GM12878 (cell line): ENCODE results near the gene BBS10. TPM values are rescaled to one million over a fixed set of nuclear protein-coding genes. Genes with fewer than 3 reads are reported as not detected.

ENCODE experiments used
- ATAC-seq: fragments of 200-7000 bp; cut with Tn5 transposase; 3 replicates; pipeline ENCODE4 v1.9.1; 2020; ENCODE audit warnings: mild to moderate bottlenecking, moderate library complexity
- BruUV-seq: library from RNA; stranded (reverse); fragments of 400-500 nt; replicated peaks from 2 replicates; lab custom pipeline; 2021; lab: Mats Ljungman, UMichigan
- CTCF ChIA-PET: fragments of 300-600 bp; sonication (Branson Sonifier 250); formaldehyde crosslinking; extraction: SDS; loops from one replicate; lab custom pipeline; 2021; ENCODE audit warnings: inconsistent platforms; lab: Yijun Ruan, JAX
- POLR2A ChIA-PET: fragments of 350-600 bp; formaldehyde crosslinking; extraction: SDS; loops from one replicate; lab custom pipeline; 2021; ENCODE audit warnings: inconsistent platforms; lab: Charles Lee
- RAD21 ChIA-PET: fragments of 300-600 bp; sonication (Branson Sonifier 250); formaldehyde crosslinking; loops from one replicate; lab custom pipeline; 2023; ENCODE audit warnings: antibody characterized with exemption; ENCODE audit not compliant: unreplicated experiment; lab: Charles Lee
- SMC1A ChIA-PET: fragments of 300-600 bp; sonication (Branson Sonifier 250); formaldehyde crosslinking; loops from one replicate; lab custom pipeline; 2023; ENCODE audit not compliant: unreplicated experiment, uncharacterized antibody; lab: Charles Lee
- DNase-seq: peaks from one replicate; pipeline ENCODE4 v3.0.0-alpha.2; 2011; ENCODE audit warnings: low read depth, low spot score
- FAIRE-seq: peaks from 3 replicates; lab custom pipeline; 2011; peaks lifted over from hg19 to GRCh38; lab: Jason Lieb, UNC
- H2AFZ ChIP-seq: 2 replicates; pipeline ENCODE4 v1.6.0; 2011; ENCODE audit warnings: low read depth, low read length, control low read depth; ENCODE audit not compliant: control insufficient read depth
- H3K27ac ChIP-seq: 2 replicates; pipeline ENCODE4 v1.5.1; 2011; ENCODE audit warnings: control low read depth; ENCODE audit not compliant: control insufficient read depth, insufficient read depth
- H3K27me3 ChIP-seq, 2 experiments: replicated peaks in 1 of 2; 2 replicates each; pipeline versions ENCODE4 v1.6.0 to v1.6.1; 2011; ENCODE audit warnings: low read length in 1 of 2; ENCODE audit not compliant: control insufficient read depth in 2 of 2, insufficient read depth in 2 of 2
- H3K36me3 ChIP-seq, 2 experiments: 2 replicates each; pipeline ENCODE4 v1.5.1; 2011; ENCODE audit warnings: low read length in 1 of 2; ENCODE audit not compliant: control insufficient read depth in 2 of 2, insufficient read depth in 2 of 2
- H3K4me1 ChIP-seq: 2 replicates; pipeline ENCODE4 v1.6.1; 2011; ENCODE audit warnings: mild to moderate bottlenecking, low read length, moderate library complexity, mixed read lengths; ENCODE audit not compliant: control insufficient read depth, insufficient read depth
- H3K4me2 ChIP-seq: 2 replicates; pipeline ENCODE4 v1.6.0; 2011; ENCODE audit warnings: control low read depth; ENCODE audit not compliant: control insufficient read depth, insufficient read depth
- H3K4me3 ChIP-seq: fragments of 200-600 bp; sonication (generic); 2 replicates; pipeline ENCODE4 v1.5.1; 2016
- H3K79me2 ChIP-seq: 2 replicates; pipeline ENCODE4 v1.6.0; 2011; ENCODE audit warnings: low read length; ENCODE audit not compliant: control insufficient read depth, insufficient read depth
- H3K9ac ChIP-seq: 2 replicates; pipeline ENCODE4 v1.8.0; 2011; ENCODE audit warnings: low read length, control low read depth, mixed read lengths; ENCODE audit not compliant: control insufficient read depth, insufficient read depth
- H3K9me3 ChIP-seq: replicated peaks from 3 replicates; pipeline ENCODE4 v1.5.1; 2011; ENCODE audit warnings: mild to moderate bottlenecking, low read length; ENCODE audit not compliant: control insufficient read depth, insufficient read depth
- H4K20me1 ChIP-seq: 2 replicates; pipeline ENCODE4 v1.6.0; 2011; ENCODE audit not compliant: control insufficient read depth, insufficient read depth
- ASH2L ChIP-seq: fragments of 300-600, 200-600 bp; sonication (generic); IDR thresholded peaks from 2 replicates; pipeline ENCODE4 v1.6.1; 2017; ENCODE audit warnings: low read depth, mild to moderate bottlenecking, borderline replicate concordance
- BMI1 ChIP-seq: fragments of 450-650 bp; IDR thresholded peaks from 2 replicates; pipeline ENCODE4 v1.6.1; 2016; ENCODE audit warnings: mild to moderate bottlenecking, moderate library complexity, borderline replicate concordance
- CBX5 ChIP-seq: sonication (generic); IDR thresholded peaks from 2 replicates; pipeline ENCODE4 v1.6.1; 2016; ENCODE audit warnings: low read depth, moderate library complexity, mild to moderate bottlenecking, inconsistent platforms
- CTCF ChIP-seq, 3 experiments: IDR thresholded peaks in 2 of 3; conservative IDR thresholded peaks in 1 of 3; 2 replicates each; pipeline ENCODE4 v1.5.1; 2011; ENCODE audit warnings: low read depth in 3 of 3, low read length in 3 of 3, mild to moderate bottlenecking in 3 of 3, control low read depth in 2 of 3, moderate library complexity in 2 of 3, inconsistent platforms in 1 of 3, mixed read lengths in 1 of 3; ENCODE audit not compliant: control insufficient read depth in 2 of 3, insufficient read depth in 1 of 3; ENCODE audit errors: extremely low read depth in 1 of 3
- EED ChIP-seq: sonication (generic); IDR thresholded peaks from 2 replicates; pipeline ENCODE4 v1.6.1; 2016; ENCODE audit warnings: antibody characterized with exemption, low read depth
- FOS ChIP-seq: IDR thresholded peaks from 3 replicates; pipeline ENCODE4 v1.6.1; 2011; ENCODE audit warnings: borderline replicate concordance; ENCODE audit not compliant: insufficient read length; ENCODE audit errors: extremely low read depth
- SMAD1 ChIP-seq: fragments of 450-650 bp; IDR thresholded peaks from 2 replicates; pipeline ENCODE4 v1.6.1; 2018; ENCODE audit warnings: mild to moderate bottlenecking, low read depth; ENCODE audit not compliant: partially characterized antibody
- WGBS: methylation state at CpG from one replicate; pipeline ENCODE4 v1.1.6; 2016; ENCODE audit warnings: low lambda C conversion rate; ENCODE audit not compliant: insufficient replicate concordance, insufficient coverage; ENCODE audit errors: missing lambda C conversion rate; 5-methylcytosine and 5-hydroxymethylcytosine counted together
- in situ Hi-C: fragments of 300-500 bp; cut with MboI; formaldehyde crosslinking; loops from 9 replicates; pipeline ENCODE4 v1.14.3; 2018; ENCODE audit warnings: mixed read lengths
- intact Hi-C: fragments of 100-400 bp; cut with micrococcal nuclease; formaldehyde crosslinking; loops from one replicate; pipeline ENCODE4 v1.14.2; 2022; ENCODE audit not compliant: unreplicated experiment
- polyA plus RNA-seq, 11 experiments: library from polyadenylated mRNA; depleted of rRNA in 4 of 11; unstranded in 6 of 11; stranded (reverse) in 5 of 11; fragments of >200 nt; fragmentation: Nextera tagmentation in 4 of 11; fragmentation: Illumina TruSeq in 1 of 11; extraction: Ambion mirVana in 4 of 11; extraction: Trizol in 1 of 11; gene quantifications; 1 replicate in 1 of 11; 2 replicates in 10 of 11; pipeline versions ENCODE4 v1.2.1 to v1.2.3, GENCODE V29; 2011 to 2016; ENCODE audit warnings: inconsistent platforms in 2 of 11, missing spikeins in 2 of 11, low read depth in 1 of 11
- total RNA-seq, 4 experiments: library from RNA; depleted of rRNA in 3 of 4; stranded (reverse); fragments of >200 nt in 3 of 4; fragmentation: Illumina TruSeq in 1 of 4; extraction: Trizol in 1 of 4; gene quantifications; 2 replicates each; pipeline versions ENCODE4 v1.2.1 to v1.2.3, GENCODE V29; 2013 to 2021

The BBS10 gene
- total and polyA plus RNA-seq, 10 of the 15 experiments (the other 5 are each of a cell fraction or from before 2014, with no cell fraction given): 1.2 to 9.8 (median 5.9) TPM

- TF ChIP-seq ASH2L (no peak), EED (no peak), CTCF (IDR thresholded peaks at IDR 0.05 in 2 of 3, conservative IDR thresholded peaks at IDR 0.05 in 1 of 3; ENCODE audit: control insufficient read depth in 2 of 3, extremely low read depth in 1 of 3, insufficient read depth in 1 of 3, low read depth in 3 of 3, low read length in 3 of 3) (no peak), CBX5 (no peak), BMI1 (no peak), FOS (no peak), SMAD1 (no peak)
- DNase-seq (no peak), FAIRE-seq (no peak), ATAC-seq (no peak)
- CTCF ChIA-PET: interaction anchor here (0.6 to 1.1 kb wide), 2 partner anchors 18 to 496 kb away, joined by 3 read pairs; no protein-coding TSS in a partner anchor
- Histone ChIP-seq H3K4me1 (no peaks in the 10 kb centered on the region), H3K4me2 (no peak overlapping the region), H3K79me2 (no peaks in the 10 kb centered on the region), H4K20me1 (no peaks in the 10 kb centered on the region), H3K27me3 (no peaks in the 10 kb centered on the region), H3K9me3 (no peaks in the 10 kb centered on the region), H3K36me3 (no peaks in the 10 kb centered on the region; a peak in 1 of 4 replicates), H2AFZ (no peak overlapping the region), H3K9ac (no peak overlapping the region), H3K27ac (no peak overlapping the region), H3K4me3 (no peak overlapping the region)
- no TSS peak for BruUV-seq
- SMC1A ChIA-PET: no interaction called here
- RAD21 ChIA-PET: interaction anchor here (1.0 kb wide), 1 partner anchor 81 kb away, joined by 4 read pairs; no protein-coding TSS in a partner anchor
- 55% methylated on average over 1 of the region's 1 CpG for WGBS
- in situ Hi-C loops (no loop called here), intact Hi-C loops (no loop called here)
- POLR2A ChIA-PET: no interaction called here
These were observed 26.3 kb upstream of the BBS10 start for GRCh38 chr12:76374386-76375020.
